HG03196 (cell line): ENCODE results near the gene RAD52.

Experiments
- ATAC-seq: cut with Tn5 transposase; IDR thresholded peaks from one replicate; pipeline ENCODE4 v1.9.1; 2021; ENCODE audit not compliant: unreplicated experiment

The RAD52 gene

GRCh38 chr12:873954-874353, 75.5 kb downstream of the RAD52 start:
- ATAC-seq, result no peak

DNA sequence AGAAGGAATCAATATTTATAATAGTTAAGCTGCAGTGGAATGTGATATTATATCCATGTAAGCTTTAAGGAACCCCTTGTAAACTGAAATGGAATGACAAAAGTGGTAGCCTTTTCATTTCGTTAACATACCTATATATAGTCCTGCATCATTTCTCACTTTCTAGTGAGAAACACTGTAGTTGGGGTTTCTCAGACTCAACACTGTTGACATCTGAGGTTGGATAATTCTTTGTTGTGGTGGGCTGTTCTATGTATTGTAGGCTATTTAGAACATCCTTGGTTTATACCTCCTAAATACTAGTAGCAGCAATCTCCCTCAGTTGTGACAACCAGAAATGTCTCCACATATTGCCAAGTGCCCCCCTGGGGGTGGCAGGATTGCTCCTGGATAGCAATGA, 79.1 kb downstream of the RAD52 start:
- no peak for ATAC-seq

GRCh38 chr12:868722-869121, 80.8 kb downstream of the RAD52 start:
- ATAC-seq, result no peak

DNA sequence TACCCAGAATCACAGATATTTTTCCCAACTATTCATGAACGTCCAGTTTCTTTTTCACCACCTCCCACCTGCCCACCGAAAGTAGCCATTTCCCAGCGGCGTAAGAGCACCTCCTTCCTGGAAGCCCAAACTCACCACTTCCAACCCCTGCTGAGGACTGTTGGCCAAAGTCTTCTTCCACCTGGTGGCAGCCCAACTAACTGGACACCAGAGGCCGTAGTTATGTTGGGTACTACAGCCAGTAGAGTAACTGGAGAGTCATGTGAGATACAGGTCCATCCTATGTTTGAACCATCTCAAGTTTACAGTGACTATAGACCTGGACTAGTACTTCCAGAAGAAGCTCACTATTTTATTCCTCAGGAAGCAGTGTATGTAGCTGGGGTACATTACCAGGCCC, 81.6 kb downstream of the RAD52 start:
- ATAC-seq, result no peak

DNA sequence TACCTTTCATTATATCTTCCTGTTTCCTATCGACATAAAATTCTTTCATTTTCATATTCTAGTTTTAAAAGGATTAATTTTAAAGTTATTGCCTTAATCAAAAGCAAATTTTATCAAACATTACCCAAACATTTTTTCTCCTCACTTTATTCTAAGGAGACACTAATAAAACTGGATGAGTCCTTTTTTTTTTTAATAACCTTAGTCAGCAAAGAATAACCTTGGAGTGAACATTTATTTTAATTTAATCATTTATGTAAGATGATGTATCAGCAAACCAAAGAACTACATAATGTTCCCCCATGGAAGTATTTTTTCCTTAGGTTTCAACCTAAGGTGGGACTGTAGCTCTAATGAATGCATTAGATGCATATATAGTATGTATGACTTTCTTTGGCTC, 83.9 kb downstream of the RAD52 start:
- ATAC-seq, result no peak

- no peak for ATAC-seq
Observed at GRCh38 chr12:863285-863684, 86.2 kb downstream of the RAD52 start.

GRCh38 chr12:862303-862911, 87.1 kb downstream of the RAD52 start:
- no peak for ATAC-seq
